GM18870 (cell line): ENCODE data around the gene SORCS3.

Experiments
- ATAC-seq: cut with Tn5 transposase; IDR thresholded peaks from one replicate; pipeline ENCODE4 v1.9.1; 2021; ENCODE audit warnings: moderate library complexity; ENCODE audit not compliant: unreplicated experiment

SORCS3 gene

GRCh38 chr10:104641187-104641936, at the start of gene SORCS3:
TSS of gene SORCS3 (plus strand) at chr10:104641290.
- no peak for ATAC-seq

GRCh38 chr10:104591441-104591840, 49.6 kb upstream of the SORCS3 start:
- no peak for ATAC-seq

- no peak for ATAC-seq
Measured at GRCh38 chr10:104601166-104601565, 39.9 kb upstream of the SORCS3 start.

- ATAC-seq, result no peak
Measured at GRCh38 chr10:104608091-104608828, 32.8 kb upstream of the SORCS3 start.

GRCh38 chr10:104612571-104613205, 28.4 kb upstream of the SORCS3 start:
- no peak for ATAC-seq

DNA sequence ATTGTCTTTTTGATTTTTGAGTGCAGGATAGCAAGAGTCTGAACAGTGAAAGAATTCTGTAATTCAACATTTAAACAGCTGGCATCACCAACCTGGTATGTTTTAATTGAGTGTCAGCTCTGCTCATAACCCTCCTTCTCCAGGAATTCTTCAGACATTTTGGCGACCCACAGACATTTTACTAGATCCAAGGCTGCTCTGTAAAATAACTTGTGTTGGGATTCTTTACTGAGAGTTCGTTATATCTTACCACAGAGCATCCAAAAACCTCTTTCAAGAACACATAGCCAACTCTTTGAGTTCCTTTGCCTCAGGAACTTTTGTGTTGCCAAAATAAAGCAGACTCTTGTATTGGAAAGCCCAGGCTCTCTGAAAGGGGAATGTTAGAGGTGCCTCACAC, 27.7 kb upstream of the SORCS3 start:
- no peak for ATAC-seq

DNA sequence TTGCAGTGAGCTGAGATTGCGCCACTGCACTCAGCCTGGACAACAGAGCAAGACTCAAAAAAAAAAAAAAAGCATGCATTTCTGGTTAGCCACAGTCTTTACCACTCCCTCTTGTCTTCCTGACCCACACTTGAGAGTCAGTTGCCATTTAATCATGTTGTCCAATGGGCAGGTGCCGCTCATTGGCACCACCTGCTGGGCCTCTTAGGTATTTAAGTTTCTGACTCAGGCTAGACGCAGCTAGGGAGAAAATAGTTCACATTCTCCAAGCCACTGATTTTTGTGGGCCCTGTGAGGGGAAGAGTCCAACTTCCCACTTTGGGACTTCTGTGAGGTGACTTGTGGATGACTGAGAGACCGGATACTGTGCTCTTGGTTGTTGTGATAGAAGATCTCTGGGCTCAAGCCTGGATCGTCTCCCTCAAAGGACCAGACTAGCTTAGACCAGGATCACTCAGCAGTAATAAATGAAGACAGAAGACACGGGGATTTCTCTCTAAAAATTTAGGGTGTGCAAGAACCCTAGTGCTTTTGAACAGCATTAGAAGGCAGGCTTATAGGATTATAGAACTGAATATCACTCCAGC, 26.8 kb upstream of the SORCS3 start:
- peak; percentile 55 for ATAC-seq

DNA sequence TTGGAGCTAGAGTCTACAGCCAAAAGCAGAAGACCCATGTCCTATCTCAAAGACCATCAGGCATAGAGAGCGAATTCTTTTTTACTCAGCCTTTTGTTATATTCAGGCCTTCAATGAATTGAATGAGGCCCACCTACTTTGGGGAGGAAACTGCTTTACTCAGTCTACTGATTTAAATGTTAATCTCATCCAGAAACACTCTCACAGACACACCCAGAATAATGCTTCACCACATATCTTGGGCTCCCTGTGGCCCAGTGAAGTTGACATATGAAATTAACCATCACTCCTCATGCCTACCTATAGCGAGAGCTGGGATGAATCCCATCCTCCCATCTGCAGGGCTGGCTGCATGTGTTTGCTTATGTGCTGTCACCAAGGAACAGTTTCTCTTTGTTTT, 26.0 kb upstream of the SORCS3 start:
- ATAC-seq, result no peak

- no peak for ATAC-seq
Measured at GRCh38 chr10:104617831-104618230, 23.3 kb upstream of the SORCS3 start.

- no peak for ATAC-seq
Measured at GRCh38 chr10:104622175-104622574, 18.9 kb upstream of the SORCS3 start.

- ATAC-seq, result no peak
Measured at GRCh38 chr10:104622598-104623209, 18.4 kb upstream of the SORCS3 start.

DNA sequence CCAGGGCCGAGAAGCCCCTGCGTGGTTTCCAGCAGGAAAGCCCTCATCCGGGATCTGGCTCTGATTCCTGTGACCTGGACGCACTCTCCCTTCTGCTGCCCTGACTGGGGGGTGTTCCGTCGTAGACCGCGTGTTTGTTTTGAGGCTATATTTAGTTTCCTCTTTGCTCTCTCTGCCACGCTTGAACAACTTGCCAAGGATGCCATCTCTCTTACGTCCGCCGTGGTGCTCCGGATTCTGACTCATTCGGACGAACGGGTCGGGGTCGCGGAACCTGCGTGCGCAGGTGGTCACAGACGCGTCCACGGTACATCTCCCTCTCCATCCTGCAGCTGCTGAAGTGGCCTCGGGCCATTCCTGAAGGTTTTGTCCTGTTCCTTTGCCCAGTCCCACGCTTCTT, 10.4 kb upstream of the SORCS3 start:
- ATAC-seq, result no peak

DNA sequence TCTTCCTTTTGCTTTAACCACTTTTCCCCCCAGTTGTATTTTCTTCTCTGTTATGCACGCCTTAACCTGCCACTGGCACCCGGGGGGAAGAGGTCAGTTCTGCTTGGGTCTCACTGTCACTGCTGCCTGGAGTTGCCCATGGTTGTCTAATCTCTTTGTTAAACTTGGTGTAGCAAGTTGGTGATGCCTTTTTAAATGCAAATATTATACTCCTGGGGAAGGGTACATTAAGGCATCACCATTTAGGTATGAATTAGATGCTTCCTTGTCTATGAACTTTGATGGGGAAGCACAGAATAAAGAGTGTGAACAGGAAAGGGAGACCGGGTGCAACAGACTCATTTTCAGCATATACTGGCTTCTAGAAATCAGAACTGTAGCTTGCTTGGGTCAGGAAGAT, 9.1 kb upstream of the SORCS3 start:
- no peak for ATAC-seq

- ATAC-seq, result no peak
Measured at GRCh38 chr10:104638861-104639589, 2.1 kb upstream of the SORCS3 start.

DNA sequence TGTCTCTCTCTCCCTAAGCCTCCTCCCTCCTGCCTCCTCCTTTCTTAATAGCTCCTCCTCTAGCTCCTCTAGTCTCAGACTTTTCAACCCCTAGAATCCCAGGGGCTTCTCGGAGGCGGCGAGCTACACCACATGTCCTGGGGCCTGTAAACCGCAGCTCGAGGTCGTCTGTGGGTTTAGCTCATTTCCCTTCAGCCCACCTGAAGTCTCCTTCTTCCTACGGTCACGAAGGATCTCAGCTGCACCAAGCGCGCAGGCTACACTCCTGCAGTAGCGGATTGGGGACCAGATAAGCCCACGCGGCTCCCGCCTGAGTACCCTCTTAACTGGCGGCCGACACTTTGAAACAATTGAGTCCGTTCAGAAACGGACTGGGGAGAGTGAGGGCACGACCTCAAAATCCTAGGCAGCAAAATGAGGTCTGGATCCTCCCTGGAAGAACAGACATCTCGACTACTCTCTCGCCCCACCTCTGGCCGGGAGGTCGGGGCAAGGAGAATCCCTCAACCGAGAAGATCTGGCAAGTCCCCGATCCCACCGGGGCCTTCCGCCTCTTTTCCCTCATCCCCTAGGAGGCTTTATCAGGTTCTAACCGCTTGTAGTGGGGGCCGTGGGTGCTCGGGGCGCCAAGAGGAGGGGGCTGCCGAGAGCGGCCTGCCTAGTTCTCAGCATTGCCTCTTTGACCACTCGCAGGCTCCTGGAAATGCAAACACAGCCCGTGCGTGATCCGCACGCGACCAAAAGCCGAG, 1.3 kb upstream of the SORCS3 start:
- ATAC-seq, result no peak

- no peak for ATAC-seq
Measured at GRCh38 chr10:104640339-104641186, 527 bp upstream of the SORCS3 start.

- ATAC-seq, result no peak
Measured at GRCh38 chr10:104641937-104642657, 1.0 kb downstream of the SORCS3 start.

DNA sequence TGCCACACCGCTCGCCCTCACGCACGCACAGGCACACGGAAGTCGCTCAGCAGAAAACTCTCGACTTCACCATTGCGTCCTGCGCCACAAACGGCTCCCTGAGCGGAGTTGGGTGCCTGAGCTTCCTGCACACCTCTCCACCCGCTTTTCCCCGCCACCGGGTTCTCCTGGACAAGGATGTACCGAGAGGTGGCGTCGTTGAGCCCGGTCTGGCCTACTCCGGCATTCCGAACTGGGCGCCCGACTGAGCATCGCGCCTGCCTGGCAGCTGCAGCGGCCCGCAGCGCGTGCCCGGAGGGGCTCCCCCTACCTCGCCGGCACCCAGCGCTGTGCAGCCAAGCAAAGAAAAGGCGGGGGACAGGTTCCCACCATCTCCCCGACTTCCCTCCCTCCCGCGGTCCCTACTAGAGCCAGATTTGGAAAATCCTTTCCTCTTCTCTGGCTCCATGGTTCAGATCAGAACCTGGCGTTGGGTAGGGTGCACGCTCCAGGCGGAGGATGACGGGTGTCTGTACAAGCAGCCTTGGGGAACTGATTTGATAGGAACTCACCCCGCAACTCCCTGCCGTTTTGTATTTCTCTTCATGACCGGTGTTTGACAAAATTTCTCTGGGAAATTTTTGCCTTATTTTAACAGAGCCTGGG, 1.7 kb downstream of the SORCS3 start:
- no peak for ATAC-seq
